Limb (tissue), 2 donors: ENCODE measurements around the gene SIRT4.
"Not testable (repeated sequence)": the region's sequence is repeated elsewhere in the genome, so short reads cannot be mapped to it uniquely, and the experiment has no call there.

ENCODE experiments used
- DNase-seq, 2 donors: peaks; one replicate each; pipeline ENCODE4 v3.0.0-alpha.2; 2016; ENCODE audit errors: extremely low spot score in 2 of 2

The SIRT4 gene

GRCh38 chr12:120301962-120302815 lies at the start of gene SIRT4:
SIRT4 (plus strand) TSS chr12:120302321; CDS start chr12:120303562, 1,241 bp downstream.
- DNase-seq = peak; percentile 90 to 96

GRCh38 chr12:120253313-120253712 lies 48.8 kb upstream of the SIRT4 start:
- not testable (repeated sequence) for DNase-seq

GRCh38 chr12:120254809-120255208 lies 47.3 kb upstream of the SIRT4 start:
- no peak for DNase-seq

GRCh38 chr12:120257041-120257821 lies 44.9 kb upstream of the SIRT4 start:
- peak; percentile 57 to 81 for DNase-seq

GRCh38 chr12:120258323-120258896 lies 43.7 kb upstream of the SIRT4 start:
- DNase-seq = no peak

GRCh38 chr12:120259418-120260202 lies 42.5 kb upstream of the SIRT4 start:
- no peak for DNase-seq

- DNase-seq = no peak
These were observed 41.5 kb upstream of the SIRT4 start for GRCh38 chr12:120260607-120261006.

- DNase-seq = no peak
These were observed 39.9 kb upstream of the SIRT4 start for GRCh38 chr12:120261951-120262851.

- DNase-seq = no peak
These were observed 39.0 kb upstream of the SIRT4 start for GRCh38 chr12:120262852-120263747.

- DNase-seq = no peak
These were observed 38.4 kb upstream of the SIRT4 start for GRCh38 chr12:120263748-120264085.

- no peak for DNase-seq
These were observed 37.8 kb upstream of the SIRT4 start for GRCh38 chr12:120264086-120264903.

- no peak for DNase-seq
These were observed 37.1 kb upstream of the SIRT4 start for GRCh38 chr12:120264904-120265472.

GRCh38 chr12:120265473-120266179 lies 36.5 kb upstream of the SIRT4 start, which contains the start of gene PXN:
PXN (minus strand) TSS chr12:120265730; CDS start chr12:120265629, 101 bp downstream.
- DNase-seq = peak; percentile 85 to 95

- no peak for DNase-seq
These were observed 35.8 kb upstream of the SIRT4 start for GRCh38 chr12:120266180-120266870.

GRCh38 chr12:120267736-120268135 lies 34.4 kb upstream of the SIRT4 start:
- DNase-seq = no peak

GRCh38 chr12:120276734-120277133 lies 25.4 kb upstream of the SIRT4 start:
- no peak for DNase-seq
